ENCODE measurements around the gene GOLGA8K.
"Not testable (repeated sequence)": the region's sequence is repeated elsewhere in the genome, so short reads cannot be mapped to it uniquely, and the experiment has no call there.

GOLGA8K gene

GRCh38 chr15:32403192-32403591 lies at the start of gene GOLGA8K:
Gene GOLGA8K (minus strand): TSS chr15:32403292. CDS start chr15:32403194, 98 bp downstream.
- not testable (repeated sequence) for TF ChIP-seq GATA3, GATA2 (IDR thresholded peaks at IDR 0.05; ENCODE audit: low read depth, low read length)
